K562 (cell line): ENCODE measurements around the gene SMS. TPM values are rescaled to one million over a fixed set of nuclear protein-coding genes. Genes with fewer than 3 reads are reported as not detected.

Experiments used
- ATF7 ChIP-seq: fragments of 450-650 bp; IDR thresholded peaks from 2 replicates; pipeline ENCODE4 v1.7.1; 2014; ENCODE audit warnings: mild to moderate bottlenecking, moderate library complexity
- CBX3 ChIP-seq, 2 experiments: IDR thresholded peaks; 1 replicate in 1 of 2; 2 replicates in 1 of 2; pipeline ENCODE4 v1.6.1; 2012; ENCODE audit warnings: inconsistent platforms in 2 of 2, low read length in 2 of 2, borderline replicate concordance in 1 of 2, control low read depth in 1 of 2
- EP300 ChIP-seq: IDR thresholded peaks from 2 replicates; pipeline ENCODE4 v1.6.1; 2012; ENCODE audit warnings: low read length, improper control_type of control experiment
- GATAD2A ChIP-seq: fragments of 450-650 bp; IDR thresholded peaks from 2 replicates; pipeline ENCODE4 v1.6.1; 2017
- JUN ChIP-seq, 2 experiments: sonication (generic) in 1 of 2; formaldehyde crosslinking in 1 of 2; IDR thresholded peaks; 2 replicates each; pipeline versions ENCODE4 v1.6.1 to v1.8.0; 2012 to 2022; ENCODE audit warnings: borderline replicate concordance in 2 of 2, mild to moderate bottlenecking in 2 of 2, improper control_type of control experiment in 1 of 2, low read depth in 1 of 2, low read length in 1 of 2, missing genetic modification reagents in 1 of 2
- JUND ChIP-seq, 2 experiments: IDR thresholded peaks; 2 replicates in 1 of 2; 3 replicates in 1 of 2; pipeline ENCODE4 v1.6.1; 2011; ENCODE audit warnings: borderline replicate concordance in 2 of 2, low read depth in 2 of 2, low read length in 2 of 2, improper control_type of control experiment in 1 of 2, missing biosample characterization in 1 of 2, missing genetic modification characterization in 1 of 2, missing genetic modification reagents in 1 of 2
- OTX1 ChIP-seq: fragments of 450-650 bp; formaldehyde crosslinking; IDR thresholded peaks from 2 replicates; pipeline ENCODE4 v1.4.0; 2022; ENCODE audit warnings: mild to moderate bottlenecking
- SIN3B ChIP-seq: fragments of 450-650 bp; IDR thresholded peaks from 2 replicates; pipeline ENCODE4 v1.6.1; 2017; ENCODE audit warnings: low read depth, mild to moderate bottlenecking, moderate library complexity
- STAG1 ChIP-seq: sonication (generic); formaldehyde crosslinking; IDR thresholded peaks from 2 replicates; pipeline ENCODE4 v1.5.0; 2020; ENCODE audit warnings: missing genetic modification reagents, borderline replicate concordance
- STAT5A ChIP-seq: IDR thresholded peaks from 2 replicates; pipeline ENCODE4 v1.6.1; 2012; ENCODE audit warnings: low read length, inconsistent platforms, borderline replicate concordance
- ZKSCAN8 ChIP-seq: fragments of 200-800 bp; sonication (Bioruptor generic); IDR thresholded peaks from 2 replicates; pipeline ENCODE4 v1.6.1; 2016; ENCODE audit warnings: missing genetic modification characterization, missing compliant biosample characterization
- ZNF785 ChIP-seq: fragments of 250-450 bp; sonication (Bioruptor Pico); IDR thresholded peaks from 2 replicates; pipeline ENCODE4 v1.4.0; 2020; ENCODE audit warnings: mild to moderate bottlenecking
- polyA plus RNA-seq, 8 experiments: library from polyadenylated mRNA; depleted of rRNA in 4 of 8; stranded (reverse) in 5 of 8; unstranded in 3 of 8; fragments of >200 nt; fragmentation: Nextera tagmentation in 2 of 8; fragmentation: Illumina TruSeq in 1 of 8; extraction: Ambion mirVana in 2 of 8; extraction: Trizol in 1 of 8; gene quantifications; 2 replicates each; pipeline versions ENCODE4 v1.2.1 to v1.2.3, GENCODE V29; 2011 to 2014; ENCODE audit warnings: inconsistent platforms in 1 of 8, missing spikeins in 1 of 8
- total RNA-seq, 7 experiments: library from RNA; depleted of rRNA in 6 of 7; stranded (reverse); fragments of >200 nt in 6 of 7; fragmentation: Illumina TruSeq in 2 of 7; extraction: Trizol in 2 of 7; gene quantifications; 2 replicates each; pipeline versions ENCODE4 v1.2.1 to v1.2.3, GENCODE V29; 2011 to 2021; ENCODE audit warnings: low replicate concordance in 1 of 7
- TF ChIP-seq, protein P1 (sequence below): IDR thresholded peaks from 2 replicates; pipeline ENCODE4 v1.6.1; 2011; ENCODE audit not compliant: insufficient read length; ENCODE audit errors: extremely low read depth
- TF ChIP-seq, protein P2 (sequence below): fragments of 450-650 bp; IDR thresholded peaks from 2 replicates; pipeline ENCODE4 v1.6.1; 2017; ENCODE audit warnings: antibody characterized with exemption, mild to moderate bottlenecking
- TF ChIP-seq, protein P3 (sequence below): fragments of 250-450 bp; sonication (Bioruptor Pico); IDR thresholded peaks from 2 replicates; pipeline ENCODE4 v1.4.0; 2020; ENCODE audit warnings: borderline replicate concordance
- TF ChIP-seq, protein P4 (sequence below), 2 experiments: fragments of 450-650 bp; conservative IDR thresholded peaks; 2 replicates each; pipeline ENCODE4 v1.6.1; 2017; ENCODE audit warnings: mild to moderate bottlenecking in 2 of 2, moderate library complexity in 2 of 2
- TF ChIP-seq, protein P5 (sequence below): sonication (generic); formaldehyde crosslinking; IDR thresholded peaks from 2 replicates; pipeline ENCODE4 v1.8.0; 2022; ENCODE audit warnings: mild to moderate bottlenecking, missing genetic modification reagents

SMS gene
- total and polyA plus RNA-seq, 9 of the 15 experiments (the other 6 are each of a cell fraction or from before 2014, with no cell fraction given) = 71.1 to 193 (median 152) TPM

DNA sequence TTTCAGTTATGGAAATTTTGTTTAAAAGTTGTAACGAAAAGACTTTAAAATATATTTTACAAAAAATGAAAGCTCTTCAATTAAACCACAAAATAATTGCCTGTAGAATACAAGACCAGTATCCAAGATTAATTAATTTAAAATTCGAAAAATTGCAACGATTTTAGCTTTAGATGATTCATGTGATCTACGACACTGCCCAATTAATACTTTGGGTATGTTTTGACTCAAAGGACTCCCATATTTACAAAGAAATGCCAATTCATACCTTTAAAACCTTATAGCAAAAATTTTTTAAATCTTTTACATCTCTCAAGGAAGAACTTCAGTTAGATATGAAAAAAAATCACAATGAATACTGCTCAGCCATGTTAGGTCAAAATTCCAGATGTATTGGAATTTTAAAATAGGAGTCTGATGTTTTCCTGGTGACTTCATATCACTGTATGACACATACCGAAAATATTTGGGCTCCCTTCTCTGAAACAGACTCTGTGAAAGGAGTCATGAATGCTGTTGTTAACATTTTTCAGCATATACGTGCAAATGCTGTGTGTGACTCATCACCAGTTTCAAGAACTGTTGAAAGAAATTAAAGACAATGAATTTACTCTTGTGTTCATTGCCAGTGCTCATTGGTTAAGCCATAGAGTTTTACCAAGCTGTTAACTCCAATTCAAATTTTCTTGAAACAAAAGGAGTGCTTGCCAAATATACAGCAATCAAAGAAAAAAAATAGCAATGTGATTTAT, 13.8 kb upstream of the SMS start (continued):
- TF ChIP-seq, protein P1, sequence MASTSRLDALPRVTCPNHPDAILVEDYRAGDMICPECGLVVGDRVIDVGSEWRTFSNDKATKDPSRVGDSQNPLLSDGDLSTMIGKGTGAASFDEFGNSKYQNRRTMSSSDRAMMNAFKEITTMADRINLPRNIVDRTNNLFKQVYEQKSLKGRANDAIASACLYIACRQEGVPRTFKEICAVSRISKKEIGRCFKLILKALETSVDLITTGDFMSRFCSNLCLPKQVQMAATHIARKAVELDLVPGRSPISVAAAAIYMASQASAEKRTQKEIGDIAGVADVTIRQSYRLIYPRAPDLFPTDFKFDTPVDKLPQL = no peak
- TF ChIP-seq OTX1 (no peak), EP300 (peak; percentile 30; the same call in 1 of the 2 replicates), ATF7 (peak; percentile 68), ZKSCAN8 (CRISPR knock-in tag) (no peak), JUN (IDR thresholded peaks at IDR 0.05; ENCODE audit: borderline replicate concordance, low read depth, low read length) (peak; percentile 91), JUN (CRISPR knock-in tag; IDR thresholded peaks at IDR 0.05; ENCODE audit: borderline replicate concordance) (no peak), STAT5A (no peak), ZNF785 (CRISPR knock-in tag) (no peak), SIN3B (no peak), JUND (IDR thresholded peaks at IDR 0.05; ENCODE audit: borderline replicate concordance, low read depth, low read length) (peak; percentile 93), JUND (tag; IDR thresholded peaks at IDR 0.05; ENCODE audit: borderline replicate concordance, low read depth, low read length) (peak; percentile 95; the same call in 2 of the 3 replicates), GATAD2A (no peak), CBX3 (IDR thresholded peaks at IDR 0.05; ENCODE audit: borderline replicate concordance in 1 of 2, low read length in 2 of 2) (no peak), STAG1 (CRISPR knock-in tag) (no peak)
- TF ChIP-seq, protein P2, sequence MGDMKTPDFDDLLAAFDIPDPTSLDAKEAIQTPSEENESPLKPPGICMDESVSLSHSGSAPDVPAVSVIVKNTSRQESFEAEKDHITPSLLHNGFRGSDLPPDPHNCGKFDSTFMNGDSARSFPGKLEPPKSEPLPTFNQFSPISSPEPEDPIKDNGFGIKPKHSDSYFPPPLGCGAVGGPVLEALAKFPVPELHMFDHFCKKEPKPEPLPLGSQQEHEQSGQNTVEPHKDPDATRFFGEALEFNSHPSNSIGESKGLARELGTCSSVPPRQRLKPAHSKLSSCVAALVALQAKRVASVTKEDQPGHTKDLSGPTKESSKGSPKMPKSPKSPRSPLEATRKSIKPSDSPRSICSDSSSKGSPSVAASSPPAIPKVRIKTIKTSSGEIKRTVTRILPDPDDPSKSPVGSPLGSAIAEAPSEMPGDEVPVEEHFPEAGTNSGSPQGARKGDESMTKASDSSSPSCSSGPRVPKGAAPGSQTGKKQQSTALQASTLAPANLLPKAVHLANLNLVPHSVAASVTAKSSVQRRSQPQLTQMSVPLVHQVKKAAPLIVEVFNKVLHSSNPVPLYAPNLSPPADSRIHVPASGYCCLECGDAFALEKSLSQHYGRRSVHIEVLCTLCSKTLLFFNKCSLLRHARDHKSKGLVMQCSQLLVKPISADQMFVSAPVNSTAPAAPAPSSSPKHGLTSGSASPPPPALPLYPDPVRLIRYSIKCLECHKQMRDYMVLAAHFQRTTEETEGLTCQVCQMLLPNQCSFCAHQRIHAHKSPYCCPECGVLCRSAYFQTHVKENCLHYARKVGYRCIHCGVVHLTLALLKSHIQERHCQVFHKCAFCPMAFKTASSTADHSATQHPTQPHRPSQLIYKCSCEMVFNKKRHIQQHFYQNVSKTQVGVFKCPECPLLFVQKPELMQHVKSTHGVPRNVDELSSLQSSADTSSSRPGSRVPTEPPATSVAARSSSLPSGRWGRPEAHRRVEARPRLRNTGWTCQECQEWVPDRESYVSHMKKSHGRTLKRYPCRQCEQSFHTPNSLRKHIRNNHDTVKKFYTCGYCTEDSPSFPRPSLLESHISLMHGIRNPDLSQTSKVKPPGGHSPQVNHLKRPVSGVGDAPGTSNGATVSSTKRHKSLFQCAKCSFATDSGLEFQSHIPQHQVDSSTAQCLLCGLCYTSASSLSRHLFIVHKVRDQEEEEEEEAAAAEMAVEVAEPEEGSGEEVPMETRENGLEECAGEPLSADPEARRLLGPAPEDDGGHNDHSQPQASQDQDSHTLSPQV = peak; percentile 36; the same call in 1 of the 2 replicates
- TF ChIP-seq, protein P3, sequence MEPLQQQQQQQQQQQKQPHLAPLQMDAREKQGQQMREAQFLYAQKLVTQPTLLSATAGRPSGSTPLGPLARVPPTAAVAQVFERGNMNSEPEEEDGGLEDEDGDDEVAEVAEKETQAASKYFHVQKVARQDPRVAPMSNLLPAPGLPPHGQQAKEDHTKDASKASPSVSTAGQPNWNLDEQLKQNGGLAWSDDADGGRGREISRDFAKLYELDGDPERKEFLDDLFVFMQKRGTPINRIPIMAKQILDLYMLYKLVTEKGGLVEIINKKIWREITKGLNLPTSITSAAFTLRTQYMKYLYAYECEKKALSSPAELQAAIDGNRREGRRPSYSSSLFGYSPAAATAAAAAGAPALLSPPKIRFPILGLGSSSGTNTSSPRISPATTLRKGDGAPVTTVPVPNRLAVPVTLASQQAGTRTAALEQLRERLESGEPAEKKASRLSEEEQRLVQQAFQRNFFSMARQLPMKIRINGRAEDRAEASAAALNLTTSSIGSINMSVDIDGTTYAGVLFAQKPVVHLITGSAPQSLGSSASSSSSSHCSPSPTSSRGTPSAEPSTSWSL (CRISPR knock-in tag) = no peak
- TF ChIP-seq, protein P4, sequence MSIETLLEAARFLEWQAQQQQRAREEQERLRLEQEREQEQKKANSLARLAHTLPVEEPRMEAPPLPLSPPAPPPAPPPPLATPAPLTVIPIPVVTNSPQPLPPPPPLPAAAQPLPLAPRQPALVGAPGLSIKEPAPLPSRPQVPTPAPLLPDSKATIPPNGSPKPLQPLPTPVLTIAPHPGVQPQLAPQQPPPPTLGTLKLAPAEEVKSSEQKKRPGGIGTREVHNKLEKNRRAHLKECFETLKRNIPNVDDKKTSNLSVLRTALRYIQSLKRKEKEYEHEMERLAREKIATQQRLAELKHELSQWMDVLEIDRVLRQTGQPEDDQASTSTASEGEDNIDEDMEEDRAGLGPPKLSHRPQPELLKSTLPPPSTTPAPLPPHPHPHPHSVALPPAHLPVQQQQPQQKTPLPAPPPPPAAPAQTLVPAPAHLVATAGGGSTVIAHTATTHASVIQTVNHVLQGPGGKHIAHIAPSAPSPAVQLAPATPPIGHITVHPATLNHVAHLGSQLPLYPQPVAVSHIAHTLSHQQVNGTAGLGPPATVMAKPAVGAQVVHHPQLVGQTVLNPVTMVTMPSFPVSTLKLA (conservative IDR thresholded peaks at IDR 0.05) = 0 out of 4 replicates have a peak, but pooled peaks of 1 of the 2 experiments have one; percentile 16
- TF ChIP-seq, protein P5, sequence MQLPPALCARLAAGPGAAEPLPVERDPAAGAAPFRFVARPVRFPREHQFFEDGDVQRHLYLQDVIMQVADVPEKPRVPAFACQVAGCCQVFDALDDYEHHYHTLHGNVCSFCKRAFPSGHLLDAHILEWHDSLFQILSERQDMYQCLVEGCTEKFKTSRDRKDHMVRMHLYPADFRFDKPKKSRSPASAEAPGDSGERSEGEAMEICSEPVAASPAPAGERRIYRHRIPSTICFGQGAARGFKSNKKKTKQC = no peak
